HG03025 (cell line): ENCODE measurements around the gene UNC5B.
"Not testable (repeated sequence)": the region's sequence is repeated elsewhere in the genome, so short reads cannot be mapped to it uniquely, and the experiment has no call there.

Source experiments
- ATAC-seq: cut with Tn5 transposase; IDR thresholded peaks from one replicate; pipeline ENCODE4 v1.9.1; 2021; ENCODE audit warnings: mild to moderate bottlenecking, moderate library complexity; ENCODE audit not compliant: unreplicated experiment, low FRiP score

UNC5B gene

GRCh38 chr10:71207578-71207977 is 4.8 kb upstream of the UNC5B start:
- no peak for ATAC-seq

DNA sequence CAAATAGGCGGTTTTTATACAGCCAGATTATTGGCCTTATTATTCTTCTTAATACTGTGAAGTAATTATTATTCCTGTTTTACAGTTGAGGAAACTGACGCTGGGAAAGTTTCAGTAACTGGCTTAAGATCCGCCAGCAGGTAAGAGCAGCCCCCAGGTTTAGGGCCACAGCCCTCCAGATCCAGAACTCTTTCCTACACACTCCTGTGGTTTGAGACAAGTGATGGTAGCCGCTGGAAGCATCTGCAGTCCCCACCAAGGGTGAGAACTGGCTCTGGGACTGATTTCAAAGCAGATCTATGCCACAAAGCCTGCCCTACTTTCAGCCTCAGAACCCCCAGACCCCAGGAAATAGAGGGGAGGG is 3.0 kb upstream of the UNC5B start:
- no peak for ATAC-seq

DNA sequence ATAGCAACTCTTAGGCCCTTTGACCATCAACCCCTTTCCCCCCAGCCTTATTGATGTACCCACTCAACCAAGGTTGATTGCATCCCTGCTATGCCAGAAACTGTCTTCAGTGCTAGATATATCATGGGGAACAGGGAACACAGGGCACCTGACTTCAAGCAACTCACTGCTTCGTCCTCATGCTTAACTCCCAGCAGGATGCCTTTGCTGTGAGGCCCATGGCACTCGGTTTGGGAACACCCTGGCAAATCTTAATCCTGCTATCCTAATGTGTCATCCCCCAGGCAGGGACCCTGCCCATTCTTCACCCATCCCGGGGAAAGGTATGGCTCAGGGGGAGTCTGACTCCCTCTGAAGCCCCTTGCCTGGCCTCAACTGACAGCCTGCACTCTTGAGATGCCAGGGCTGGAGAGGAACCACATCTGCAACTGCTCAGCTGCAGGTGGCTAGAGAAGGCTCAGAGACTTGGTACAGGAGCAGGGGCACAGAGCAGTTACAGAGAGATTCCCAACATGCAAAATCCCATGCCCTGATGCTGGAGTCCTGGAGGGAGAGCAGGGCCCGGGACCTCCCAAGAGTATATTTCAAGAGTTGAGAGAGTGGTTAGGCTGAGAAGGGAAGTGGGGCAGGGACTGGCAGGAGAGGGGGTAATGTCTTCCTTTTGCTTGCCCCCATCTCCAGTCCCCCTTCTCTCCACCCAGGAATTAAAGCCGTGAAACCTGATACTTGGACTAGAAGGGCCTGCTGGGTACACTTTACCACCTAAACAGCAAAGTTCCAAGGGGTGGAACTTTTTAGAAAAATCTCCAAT is 2.4 kb upstream of the UNC5B start:
- no peak for ATAC-seq

DNA sequence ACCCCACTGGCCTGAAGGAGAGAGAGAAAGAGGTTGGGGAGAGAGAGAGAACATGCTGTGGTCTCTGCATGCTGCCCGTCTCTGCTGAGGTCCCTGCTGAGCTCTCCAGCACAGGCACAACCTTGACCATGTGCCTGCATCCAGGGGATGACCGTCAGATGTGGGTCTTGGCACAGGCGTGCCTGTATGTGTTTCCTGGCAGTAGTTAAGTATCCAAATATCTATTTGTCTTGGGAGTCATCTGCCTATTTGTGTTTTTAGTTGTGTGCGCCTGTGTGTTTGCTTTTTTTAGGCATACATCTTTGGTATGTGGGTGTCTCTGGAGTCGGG is 1.9 kb upstream of the UNC5B start:
- no peak for ATAC-seq

DNA sequence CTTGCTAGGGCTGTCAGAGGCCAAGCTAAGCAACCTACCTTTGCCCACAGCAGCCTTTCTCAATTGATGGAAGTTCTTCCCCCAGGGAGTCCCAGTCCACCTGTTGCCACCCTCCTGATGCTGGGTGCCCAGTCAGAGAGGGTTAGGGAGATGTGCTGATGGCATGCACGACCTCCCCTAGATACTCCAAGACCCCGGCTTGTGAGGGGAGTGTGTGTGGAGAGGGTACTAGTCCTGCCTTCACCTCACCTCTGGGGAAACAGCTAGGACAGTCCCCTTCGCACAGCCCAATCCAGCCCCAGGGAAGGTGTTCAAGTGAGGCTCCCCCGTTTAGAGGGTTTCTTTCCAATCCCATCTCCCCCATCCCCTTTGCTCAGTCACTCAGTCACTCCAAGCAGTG is 1.3 kb upstream of the UNC5B start:
- no peak for ATAC-seq

DNA sequence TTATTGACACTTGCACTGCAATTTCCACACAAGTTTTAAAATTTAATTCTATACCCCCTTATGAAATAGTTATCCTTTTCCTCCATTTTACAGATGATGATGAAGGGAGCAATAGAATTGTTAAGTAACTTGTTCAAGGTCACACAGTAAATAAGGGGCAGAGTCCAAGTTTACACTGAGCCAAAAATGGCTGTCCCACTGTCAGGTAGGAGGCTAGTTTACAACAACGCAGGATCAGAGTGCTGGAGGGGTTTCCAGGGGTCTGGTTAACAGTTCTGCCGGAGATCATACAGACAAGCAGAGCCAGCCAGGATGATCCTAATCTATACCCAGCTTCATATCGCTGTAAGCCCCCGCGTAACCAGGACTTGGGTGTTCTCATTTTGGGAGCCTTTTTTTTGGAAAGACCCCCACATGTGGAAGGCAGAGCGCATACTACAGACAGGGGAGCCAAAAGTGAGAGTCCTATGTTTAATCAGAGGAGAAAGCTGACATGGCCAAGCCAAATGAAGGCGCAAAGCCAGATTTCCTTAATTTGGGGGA is 524 bp upstream of the UNC5B start:
- no peak for ATAC-seq

GRCh38 chr10:71213127-71213621 is 804 bp downstream of the UNC5B start:
- no peak for ATAC-seq

- ATAC-seq: no peak
These were observed 1.5 kb downstream of the UNC5B start for GRCh38 chr10:71213761-71214440.

- no peak for ATAC-seq
These were observed 2.5 kb downstream of the UNC5B start for GRCh38 chr10:71214641-71215559.

GRCh38 chr10:71216363-71216695 is 4.0 kb downstream of the UNC5B start:
- no peak for ATAC-seq

DNA sequence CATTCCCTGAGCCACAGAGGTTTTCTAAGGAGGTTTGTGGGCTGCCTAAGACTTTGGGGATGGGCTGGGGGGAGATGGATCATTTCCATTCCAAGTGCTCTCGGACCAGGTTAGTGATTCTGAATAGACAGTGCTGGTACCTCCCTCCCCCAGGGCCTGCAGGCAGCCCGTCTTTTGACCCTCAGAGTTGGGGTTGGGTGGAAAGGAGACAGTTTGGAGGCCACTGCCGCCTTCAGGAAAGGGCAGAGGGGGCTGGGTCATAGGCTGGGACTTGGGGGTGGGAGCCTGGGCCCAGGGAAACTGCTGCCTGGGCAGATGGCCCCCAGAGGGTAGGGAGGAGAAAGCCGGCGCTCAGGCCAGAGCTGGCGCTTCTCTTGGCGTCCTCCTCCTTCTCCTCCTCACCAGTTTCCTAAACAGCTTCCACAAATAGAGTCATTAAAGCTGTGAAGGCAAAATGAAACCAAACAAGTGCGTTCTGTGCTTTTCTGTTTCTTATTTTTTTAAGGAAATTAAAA is 4.4 kb downstream of the UNC5B start:
- ATAC-seq: no peak

GRCh38 chr10:71217266-71218045 is 5.1 kb downstream of the UNC5B start:
- no peak for ATAC-seq

DNA sequence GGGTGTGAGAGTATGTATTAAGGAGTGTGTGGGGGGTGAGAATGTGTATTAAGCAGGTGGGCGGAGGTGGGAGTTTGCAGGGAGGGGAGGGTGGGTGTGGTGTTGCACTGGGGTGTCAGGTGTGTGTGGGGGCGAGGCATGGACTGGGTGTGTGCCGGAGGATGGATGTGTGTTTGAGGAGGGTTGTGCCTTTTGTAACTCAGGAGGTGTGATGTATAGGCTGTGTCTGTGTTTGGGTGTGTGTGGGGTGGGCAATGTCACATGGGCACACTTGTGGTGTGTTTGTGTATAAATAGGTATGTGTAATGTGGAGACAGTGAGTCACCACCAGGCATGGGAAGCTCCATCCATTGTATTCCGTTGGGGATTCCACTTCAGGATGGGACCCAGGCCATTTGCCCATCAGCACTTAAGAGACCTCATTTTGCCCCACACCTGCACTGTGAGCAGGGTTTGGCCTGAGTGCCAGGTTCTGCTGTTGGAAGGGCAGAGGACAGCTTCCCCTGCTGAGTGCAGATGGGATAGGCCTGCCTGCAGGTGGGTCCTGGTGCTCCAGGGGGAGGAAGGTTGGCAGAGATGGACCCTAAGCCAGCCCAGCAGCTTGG is 5.8 kb downstream of the UNC5B start:
- ATAC-seq: no peak

- no peak for ATAC-seq
These were observed 6.3 kb downstream of the UNC5B start for GRCh38 chr10:71218651-71219050.

DNA sequence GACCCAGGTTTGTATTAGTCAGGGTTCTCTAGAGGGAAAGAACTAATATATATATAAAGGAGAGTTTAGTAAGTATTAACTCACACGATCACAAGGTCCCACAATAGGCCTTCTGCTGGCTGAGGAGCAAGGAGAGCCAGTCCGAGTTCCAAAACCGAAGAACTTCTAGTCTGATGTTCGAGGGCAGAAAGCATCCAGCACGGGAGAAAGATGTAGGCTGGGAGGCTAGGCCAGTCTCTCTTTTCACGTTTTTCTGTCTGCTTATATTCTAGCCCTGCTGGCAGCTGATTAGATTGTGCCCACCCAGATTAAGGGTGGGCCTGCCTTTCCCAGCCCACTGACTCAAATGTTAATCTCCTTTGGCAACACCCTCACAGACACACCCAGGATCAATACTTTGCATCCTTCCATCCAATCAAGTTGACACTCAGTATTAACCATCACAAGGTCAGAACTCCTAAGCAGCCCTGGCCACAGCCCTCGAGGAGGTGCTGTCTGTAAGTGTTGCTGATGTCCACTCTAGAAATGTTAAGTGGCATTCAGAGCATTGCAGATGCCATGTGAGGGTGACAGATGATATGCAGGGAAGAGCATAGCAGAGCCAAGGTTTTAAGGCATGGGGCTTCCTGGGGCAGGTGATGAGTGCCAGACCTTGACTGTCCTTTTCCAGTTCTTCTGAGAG is 7.0 kb downstream of the UNC5B start:
- ATAC-seq: not testable (repeated sequence)

DNA sequence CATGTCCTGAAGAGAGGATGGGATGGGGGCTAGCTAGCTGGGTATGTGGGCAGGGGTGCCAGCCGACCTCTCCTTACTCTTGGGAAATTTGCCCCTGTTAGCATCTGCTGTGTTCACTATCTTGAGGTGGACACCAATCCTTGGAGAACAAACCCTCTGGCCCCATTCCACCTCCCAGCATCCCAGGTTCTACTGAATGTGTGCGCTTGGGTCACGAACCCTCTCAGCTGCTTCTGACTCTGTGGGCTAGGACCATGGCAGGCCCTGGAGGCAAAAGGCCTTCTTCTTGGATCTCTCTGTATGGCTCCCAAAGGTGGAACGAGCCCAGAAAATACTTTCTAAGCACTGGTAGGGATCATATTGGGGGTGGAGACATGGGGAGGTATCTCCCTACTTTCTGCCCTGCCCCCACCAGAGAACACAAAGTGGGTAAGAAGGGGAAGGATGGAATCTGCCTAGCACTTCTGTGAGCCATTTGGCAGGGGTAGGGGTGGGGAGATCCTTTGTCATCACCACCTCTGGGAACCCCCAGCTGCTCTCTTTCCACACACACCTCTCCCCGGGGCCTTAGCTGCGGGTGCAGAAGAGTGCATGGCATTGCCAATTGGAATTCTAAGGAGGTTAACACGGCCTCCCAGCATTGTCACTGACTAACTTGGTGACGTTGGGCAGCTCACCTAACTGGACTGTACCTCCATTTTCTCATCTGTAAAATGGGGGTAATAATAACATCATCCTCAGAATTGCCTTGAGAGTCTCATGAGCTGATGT is 7.7 kb downstream of the UNC5B start:
- no peak for ATAC-seq

DNA sequence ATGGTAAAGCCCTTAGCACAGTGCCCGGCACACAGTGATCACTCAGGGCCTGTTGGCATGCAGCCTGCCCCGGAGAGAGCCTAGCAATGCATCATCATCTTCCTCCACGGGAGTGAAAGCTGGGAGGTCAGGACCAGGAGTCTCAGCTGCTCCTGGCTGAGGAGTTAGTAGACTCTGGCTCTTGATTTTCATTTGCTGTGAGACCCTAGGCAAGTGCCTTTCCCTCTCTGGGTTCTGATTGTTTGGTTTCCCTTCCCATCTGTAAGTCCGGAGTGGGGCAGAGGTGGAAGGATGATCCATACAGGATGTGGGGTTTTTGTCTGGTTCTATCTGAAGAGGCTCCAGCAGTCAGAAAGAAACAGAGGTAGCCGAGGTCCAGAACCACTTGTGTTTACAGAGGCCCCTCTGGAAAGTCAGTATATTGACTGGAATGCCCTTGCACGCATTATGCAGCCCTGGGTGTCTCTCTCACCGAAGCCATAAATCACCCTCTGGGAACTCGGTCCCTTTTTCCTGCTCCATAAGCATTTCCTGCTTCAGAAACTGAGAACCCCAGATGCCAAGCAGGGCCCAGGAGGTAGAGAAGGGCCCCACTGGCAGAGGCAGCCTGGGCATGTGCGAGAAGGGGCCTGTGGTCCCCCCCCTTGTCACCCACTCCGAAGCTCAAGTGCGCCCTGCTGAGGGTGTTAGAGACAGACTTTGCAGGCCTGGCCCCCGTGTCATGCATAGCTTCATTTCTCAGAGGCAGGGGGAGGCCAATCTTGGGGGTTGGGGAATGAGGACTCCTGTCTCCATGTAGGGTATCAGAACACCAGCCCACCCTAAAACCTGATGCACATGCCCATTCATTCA is 8.5 kb downstream of the UNC5B start:
- no peak for ATAC-seq
